ENCODE results near the gene GNPNAT1.

DNA sequence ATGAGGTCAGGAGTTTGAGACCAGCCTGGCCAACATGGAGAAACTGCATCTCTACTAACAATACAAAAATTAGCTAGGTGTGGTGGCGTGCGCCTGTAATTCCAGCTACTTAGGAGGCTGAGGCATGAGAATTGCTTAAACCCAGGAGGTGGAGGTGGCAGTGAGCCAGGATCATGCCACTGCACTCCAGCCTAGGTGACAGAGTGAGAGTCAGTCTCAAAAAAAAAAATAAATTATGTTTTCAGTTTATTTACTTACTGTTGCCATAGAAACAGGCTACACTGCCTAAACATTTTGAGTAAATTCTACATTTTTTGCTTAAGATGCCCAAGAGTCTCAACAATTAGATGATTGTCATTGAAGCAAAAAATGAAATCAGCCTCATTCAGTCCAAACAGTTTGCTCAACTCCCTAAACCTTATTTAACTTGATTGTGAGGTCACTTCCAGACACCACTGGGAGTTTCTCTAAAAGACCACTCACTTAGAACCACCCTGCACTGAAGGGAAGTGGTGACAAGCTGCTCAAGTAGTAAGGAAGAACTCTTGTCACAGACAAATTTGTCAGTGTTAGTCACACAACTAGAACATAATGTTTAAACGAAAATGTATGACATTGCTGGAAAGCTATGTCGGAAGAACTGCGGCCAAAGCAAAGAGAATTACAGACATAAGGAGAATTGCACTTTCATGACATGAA lies 9.8 kb upstream of the GNPNAT1 start:
- TF ChIP-seq, protein P1, sequence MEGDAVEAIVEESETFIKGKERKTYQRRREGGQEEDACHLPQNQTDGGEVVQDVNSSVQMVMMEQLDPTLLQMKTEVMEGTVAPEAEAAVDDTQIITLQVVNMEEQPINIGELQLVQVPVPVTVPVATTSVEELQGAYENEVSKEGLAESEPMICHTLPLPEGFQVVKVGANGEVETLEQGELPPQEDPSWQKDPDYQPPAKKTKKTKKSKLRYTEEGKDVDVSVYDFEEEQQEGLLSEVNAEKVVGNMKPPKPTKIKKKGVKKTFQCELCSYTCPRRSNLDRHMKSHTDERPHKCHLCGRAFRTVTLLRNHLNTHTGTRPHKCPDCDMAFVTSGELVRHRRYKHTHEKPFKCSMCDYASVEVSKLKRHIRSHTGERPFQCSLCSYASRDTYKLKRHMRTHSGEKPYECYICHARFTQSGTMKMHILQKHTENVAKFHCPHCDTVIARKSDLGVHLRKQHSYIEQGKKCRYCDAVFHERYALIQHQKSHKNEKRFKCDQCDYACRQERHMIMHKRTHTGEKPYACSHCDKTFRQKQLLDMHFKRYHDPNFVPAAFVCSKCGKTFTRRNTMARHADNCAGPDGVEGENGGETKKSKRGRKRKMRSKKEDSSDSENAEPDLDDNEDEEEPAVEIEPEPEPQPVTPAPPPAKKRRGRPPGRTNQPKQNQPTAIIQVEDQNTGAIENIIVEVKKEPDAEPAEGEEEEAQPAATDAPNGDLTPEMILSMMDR (IDR thresholded peaks at IDR 0.05): no peak
- no peak for TF ChIP-seq POLR2A (IDR thresholded peaks at IDR 0.05)
